HCT116 (cell line): ENCODE data around the gene CDC42BPA. TPM values are rescaled to one million over a fixed set of nuclear protein-coding genes. Genes with fewer than 3 reads are reported as not detected.

Experiments used
- ATAC-seq: fragments of 200-7000 bp; cut with Tn5 transposase; 2 replicates; pipeline ENCODE4 v1.9.1; 2020; ENCODE audit warnings: mild to moderate bottlenecking, moderate library complexity
- BruUV-seq: library from RNA; stranded (reverse); fragments of 400-500 nt; replicated peaks from 2 replicates; lab custom pipeline; 2021; lab: Mats Ljungman, UMichigan
- CTCF ChIA-PET: fragments of 300-600 bp; sonication (Branson Sonifier 250); formaldehyde crosslinking; loops from one replicate; lab custom pipeline; 2021; ENCODE audit warnings: antibody characterized with exemption; lab: Charles Lee
- POLR2A ChIA-PET: fragments of 300-600, 350-600 bp; sonication (Branson Sonifier 250); formaldehyde crosslinking; loops from one replicate; lab custom pipeline; 2021; ENCODE audit warnings: antibody characterized with exemption; lab: Charles Lee
- RAD21 ChIA-PET, 2 experiments: fragments of 300-600 bp; sonication (Branson Sonifier 250); formaldehyde crosslinking; loops; one replicate each; lab custom pipeline; 2023; ENCODE audit warnings: low total read pairs in 2 of 2; ENCODE audit not compliant: uncharacterized antibody in 2 of 2, unreplicated experiment in 2 of 2, low non-redundant PET in 1 of 2; lab: Charles Lee
- DNase-seq: peaks from one replicate; pipeline ENCODE4 v3.0.0-alpha.2; 2010; ENCODE audit warnings: low read depth, low spot score
- H2AFZ ChIP-seq: fragments of 200-600 bp; shearing (Covaris generic), sonication (generic); 2 replicates; pipeline ENCODE4 v1.6.1; 2017; ENCODE audit warnings: low read depth, mixed run types, mixed read lengths, antibody characterized with exemption, low read length; ENCODE audit not compliant: poor library complexity, severe bottlenecking
- H3K27ac ChIP-seq: 2 replicates; pipeline ENCODE4 v1.5.1; 2012; ENCODE audit warnings: low read depth, low read length
- H3K27me3 ChIP-seq: fragments of 200-600 bp; sonication (generic); 2 replicates; pipeline ENCODE4 v1.6.1; 2016; ENCODE audit warnings: mixed run types, low read length, mixed read lengths; ENCODE audit not compliant: insufficient read depth
- H3K36me3 ChIP-seq, 2 experiments: fragments of 200-500 bp in 1 of 2; fragments of 200-600 bp in 1 of 2; sonication (Bioruptor generic) in 1 of 2; sonication (generic) in 1 of 2; 2 replicates each; pipeline versions ENCODE4 v1.5.1 to v1.6.1; 2014 to 2016; ENCODE audit warnings: low read length in 2 of 2, inconsistent platforms in 1 of 2, mixed read lengths in 1 of 2, mixed run types in 1 of 2; ENCODE audit not compliant: insufficient read depth in 2 of 2, control insufficient read depth in 1 of 2
- H3K4me1 ChIP-seq, 2 experiments: fragments of 200-600 bp in 1 of 2; sonication (generic) in 1 of 2; 2 replicates each; pipeline versions ENCODE4 v1.5.1 to v1.6.1; 2012 to 2017; ENCODE audit warnings: low read length in 2 of 2, inconsistent platforms in 1 of 2, mild to moderate bottlenecking in 1 of 2, mixed read lengths in 1 of 2, mixed run types in 1 of 2, moderate library complexity in 1 of 2; ENCODE audit not compliant: insufficient read depth in 2 of 2, control insufficient read depth in 1 of 2
- H3K4me2 ChIP-seq: fragments of 200-600 bp; sonication (generic); 2 replicates; pipeline ENCODE4 v1.6.1; 2017; ENCODE audit warnings: mixed run types, low read length, mixed read lengths
- H3K4me3 ChIP-seq, 2 experiments: fragments of 200-600 bp in 1 of 2; sonication (generic) in 1 of 2; replicated peaks in 1 of 2; 2 replicates each; pipeline ENCODE4 v1.5.1; 2011 to 2016; ENCODE audit warnings: low read length in 2 of 2, control low read depth in 1 of 2, low read depth in 1 of 2, mild to moderate bottlenecking in 1 of 2, mixed read lengths in 1 of 2, mixed run types in 1 of 2
- H3K79me2 ChIP-seq: fragments of 200-600 bp; sonication (generic); 2 replicates; pipeline ENCODE4 v1.6.1; 2017; ENCODE audit warnings: mild to moderate bottlenecking, mixed run types, low read length, moderate library complexity, mixed read lengths; ENCODE audit not compliant: insufficient read depth
- H3K9ac ChIP-seq: fragments of 200-600 bp; sonication (generic); 2 replicates; pipeline ENCODE4 v1.6.1; 2016; ENCODE audit warnings: low read length, mixed read lengths
- H3K9me2 ChIP-seq: fragments of 200-600 bp; sonication (generic), shearing (Covaris generic); 2 replicates; pipeline ENCODE4 v1.6.1; 2017; ENCODE audit warnings: mixed run types, mild to moderate bottlenecking, moderate library complexity; ENCODE audit not compliant: insufficient read depth
- H3K9me3 ChIP-seq, 2 experiments: fragments of 200-500 bp in 1 of 2; fragments of 200-600 bp in 1 of 2; sonication (Bioruptor generic) in 1 of 2; sonication (generic) in 1 of 2; 2 replicates each; pipeline ENCODE4 v1.6.1; 2014 to 2017; ENCODE audit warnings: low read length in 2 of 2, mixed read lengths in 2 of 2, inconsistent platforms in 1 of 2, low read depth in 1 of 2, mild to moderate bottlenecking in 1 of 2, mixed run types in 1 of 2, moderate library complexity in 1 of 2; ENCODE audit not compliant: control insufficient read depth in 1 of 2, insufficient read depth in 1 of 2
- H4K20me1 ChIP-seq: fragments of 200-600 bp; sonication (generic), shearing (Covaris generic); 2 replicates; pipeline ENCODE4 v1.6.1; 2017; ENCODE audit warnings: mixed run types, mild to moderate bottlenecking, moderate library complexity; ENCODE audit not compliant: insufficient read depth
- EGR1 ChIP-seq: IDR thresholded peaks from 2 replicates; pipeline ENCODE4 v1.6.1; 2012; ENCODE audit warnings: low read depth
- ELF1 ChIP-seq: IDR thresholded peaks from 2 replicates; pipeline ENCODE4 v1.6.1; 2012; ENCODE audit warnings: low read depth, borderline replicate concordance
- EZH2phosphoT487 ChIP-seq: fragments of 200-600 bp; IDR thresholded peaks from 2 replicates; pipeline ENCODE4 v1.6.1; 2018; ENCODE audit warnings: antibody characterized with exemption, borderline replicate concordance
- FOSL1 ChIP-seq: IDR thresholded peaks from 2 replicates; pipeline ENCODE4 v1.6.1; 2012; ENCODE audit warnings: low read depth
- POLR2AphosphoS5 ChIP-seq: IDR thresholded peaks from 2 replicates; pipeline ENCODE4 v1.6.1; 2011; ENCODE audit warnings: mild to moderate bottlenecking, low read depth, low read length, moderate library complexity
- SIN3A ChIP-seq: IDR thresholded peaks from 2 replicates; pipeline ENCODE4 v1.6.1; 2012; ENCODE audit warnings: low read depth
- SP1 ChIP-seq: IDR thresholded peaks from 2 replicates; pipeline ENCODE4 v1.6.1; 2012; ENCODE audit warnings: low read depth
- TCF7L2 ChIP-seq: IDR thresholded peaks from 2 replicates; pipeline ENCODE4 v1.7.0; 2011; ENCODE audit warnings: borderline replicate concordance, inconsistent platforms; ENCODE audit not compliant: insufficient read depth, insufficient read length; ENCODE audit errors: extremely low read depth
- ZNF274 ChIP-seq: fragments of 200-500 bp; sonication (Bioruptor generic); IDR thresholded peaks from 2 replicates; pipeline ENCODE4 v1.6.1; 2014; ENCODE audit warnings: mild to moderate bottlenecking, low read depth, low read length, inconsistent platforms
- intact Hi-C: fragments of 100-400 bp; cut with micrococcal nuclease; formaldehyde crosslinking; loops from 2 replicates; pipeline ENCODE4 v1.10.0; 2022
- total RNA-seq: library from RNA; stranded (reverse); gene quantifications from one replicate; pipeline ENCODE4 v1.2.1, GENCODE V29; 2021; ENCODE audit not compliant: unreplicated experiment

CDC42BPA gene
- total RNA-seq, 1 experiment from 2014 or later = 44.0 TPM

DNA sequence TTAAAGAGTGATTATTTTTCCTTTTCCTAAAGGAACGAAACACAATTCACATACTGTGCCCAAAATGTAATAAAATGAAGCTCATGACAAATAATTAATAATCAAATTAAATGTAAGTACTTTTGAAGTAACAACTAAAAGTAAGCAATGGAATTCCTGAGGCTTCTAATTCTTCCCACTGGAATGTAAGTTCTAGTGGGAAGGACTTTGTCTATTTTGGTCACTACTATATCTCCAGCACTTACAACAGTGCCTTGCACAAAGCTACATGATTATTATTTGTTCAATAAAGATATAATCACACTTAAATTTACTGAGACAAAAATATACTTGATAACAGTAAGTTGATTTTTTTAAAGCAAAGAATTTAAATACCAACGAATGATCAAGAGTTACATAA is 249.4 kb downstream of the CDC42BPA start:
- H3K9ac ChIP-seq = no peak overlapping the region
- H3K4me2 ChIP-seq = no peak overlapping the region
- DNase-seq (no peak), ATAC-seq (no peak)
- H3K9me2 ChIP-seq = no peaks in the 10 kb centered on the region
- H2AFZ ChIP-seq = no peak overlapping the region
- no peak overlapping the region for H3K27ac ChIP-seq
- H3K27me3 ChIP-seq = no peaks in the 10 kb centered on the region
- ChIA-PET RAD21 (no interaction called here), POLR2A (no interaction called here), CTCF (no interaction called here)
- TF ChIP-seq FOSL1 = no peak
- TF ChIP-seq ZNF274 = no peak
- TF ChIP-seq ELF1 = no peak
- no peak for TF ChIP-seq EGR1
- TF ChIP-seq POLR2AphosphoS5 = no peak
- TF ChIP-seq SIN3A = no peak
- no peaks in the 10 kb centered on the region; the same call in 1 of the 2 replicates for H4K20me1 ChIP-seq
- peaks cover 0 to 2% of the 10 kb centered on the region in 2 experiments; a peak in 1 of 4 replicates for H3K4me1 ChIP-seq
- H3K79me2 ChIP-seq = no peaks in the 10 kb centered on the region
- intact Hi-C loops = no loop called here
- peaks cover 0 to 10% of the 10 kb centered on the region in 2 experiments; a peak in 1 of 4 replicates for H3K36me3 ChIP-seq
- no peaks in the 10 kb centered on the region for H3K9me3 ChIP-seq
- no TSS peak for BruUV-seq
- H3K4me3 ChIP-seq = no peak overlapping the region

DNA sequence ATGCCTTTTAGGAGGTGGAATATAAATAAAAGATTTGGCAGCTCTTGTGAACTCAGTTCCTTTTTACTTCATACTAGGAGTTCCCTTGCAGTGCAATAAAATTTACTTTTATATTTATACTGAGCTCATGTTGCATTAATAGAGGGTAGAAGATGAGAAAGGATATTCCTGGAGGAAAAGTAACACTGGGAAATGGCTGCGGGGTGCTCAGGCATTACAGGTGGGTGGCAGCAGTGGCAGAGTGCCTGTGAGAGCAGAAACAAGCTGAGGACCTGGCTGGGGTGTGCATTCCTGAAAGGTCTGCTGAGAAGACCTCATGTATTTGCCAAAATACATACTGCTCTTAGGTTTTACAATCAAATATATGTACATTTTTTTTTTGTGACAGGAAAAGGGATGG is 251.3 kb downstream of the CDC42BPA start:
- POLR2A ChIA-PET = no interaction called here
- H3K9ac ChIP-seq = no peak overlapping the region
- no peaks in the 10 kb centered on the region for H3K79me2 ChIP-seq
- ATAC-seq (no peak), DNase-seq (no peak)
- H3K36me3 ChIP-seq = peaks cover 0 to 6% of the 10 kb centered on the region in 2 experiments; a peak in 1 of 4 replicates
- CTCF ChIA-PET = no interaction called here
- TF ChIP-seq ELF1 = no peak
- TF ChIP-seq SP1 = no peak
- no peak for TF ChIP-seq TCF7L2
- TF ChIP-seq EZH2phosphoT487 = no peak
- no peaks in the 10 kb centered on the region for H3K27me3 ChIP-seq
- H3K4me3 ChIP-seq = no peak overlapping the region
- H3K9me2 ChIP-seq = no peaks in the 10 kb centered on the region
- H3K4me2 ChIP-seq = no peak overlapping the region
- no peaks in the 10 kb centered on the region; the same call in 1 of the 2 replicates for H4K20me1 ChIP-seq
- peaks cover 0 to 2% of the 10 kb centered on the region in 2 experiments; a peak in 1 of 4 replicates for H3K4me1 ChIP-seq
- no peak overlapping the region for H2AFZ ChIP-seq
- no peaks in the 10 kb centered on the region for H3K9me3 ChIP-seq
- intact Hi-C loops = no loop called here
- no peak overlapping the region for H3K27ac ChIP-seq
- no TSS peak for BruUV-seq
- RAD21 ChIA-PET = no interaction called here
